H1 (cell line): ENCODE measurements around the gene PPP3CB. TPM values are rescaled to one million over a fixed set of nuclear protein-coding genes. Genes with fewer than 3 reads are reported as not detected.

Experiments used
- CTCF ChIA-PET: fragments of 300-600 bp; sonication (Branson Sonifier 250); formaldehyde crosslinking; loops from one replicate; lab custom pipeline; 2021; ENCODE audit not compliant: partially characterized antibody; lab: Charles Lee
- POLR2A ChIA-PET: fragments of 300-600 bp; sonication (Branson Sonifier 250); formaldehyde crosslinking; loops from one replicate; lab custom pipeline; 2021; ENCODE audit warnings: inconsistent platforms; ENCODE audit not compliant: partially characterized antibody; lab: Charles Lee
- DNase-seq, 2 experiments: peaks; one replicate each; pipeline versions ENCODE4 v3.0.0 to v3.0.0-alpha.2; 2010 to 2022; ENCODE audit warnings: low spot score in 2 of 2, low read depth in 1 of 2, mixed read lengths in 1 of 2
- FAIRE-seq: peaks from 2 replicates; lab custom pipeline; 2011; peaks lifted over from hg19 to GRCh38; lab: Jason Lieb, UNC
- H2AFZ ChIP-seq: 2 replicates; pipeline ENCODE4 v1.8.1; 2012; ENCODE audit warnings: low read length, inconsistent platforms
- H2AK5ac ChIP-seq: 2 replicates; pipeline ENCODE4 v1.6.1; 2013; ENCODE audit warnings: low read depth, low read length
- H2BK120ac ChIP-seq: replicated peaks from 2 replicates; pipeline ENCODE3; 2013; ENCODE audit warnings: low read depth, low read length, inconsistent platforms
- H2BK12ac ChIP-seq: 2 replicates; pipeline ENCODE4 v1.6.1; 2013; ENCODE audit warnings: low read depth, low read length
- H2BK15ac ChIP-seq: 2 replicates; pipeline ENCODE4 v1.6.1; 2013; ENCODE audit warnings: low read length
- H2BK20ac ChIP-seq: 2 replicates; pipeline ENCODE4 v1.6.1; 2013; ENCODE audit warnings: low read length
- H2BK5ac ChIP-seq: 2 replicates; pipeline ENCODE4 v1.6.1; 2013; ENCODE audit warnings: low read depth, low read length
- H3K14ac ChIP-seq: 2 replicates; pipeline ENCODE4 v1.6.1; 2013; ENCODE audit warnings: inconsistent platforms; ENCODE audit not compliant: insufficient read length
- H3K18ac ChIP-seq: 2 replicates; pipeline ENCODE4 v1.6.1; 2013; ENCODE audit warnings: low read length; ENCODE audit errors: extremely low read depth
- H3K23ac ChIP-seq: 2 replicates; pipeline ENCODE4 v1.6.1; 2013; ENCODE audit warnings: inconsistent platforms; ENCODE audit not compliant: insufficient read length
- H3K23me2 ChIP-seq: 2 replicates; pipeline ENCODE4 v1.6.1; 2013; ENCODE audit warnings: low read depth, low read length
- H3K27ac ChIP-seq: 2 replicates; pipeline ENCODE4 v1.6.1; 2011; ENCODE audit warnings: low read depth, low read length, inconsistent platforms
- H3K27me3 ChIP-seq, 4 experiments: replicated peaks in 1 of 4; 1 replicate in 1 of 4; 2 replicates in 3 of 4; pipeline versions ENCODE4 v1.6.1 to v1.8.1; 2011 to 2013; ENCODE audit warnings: low read length in 3 of 4, mild to moderate bottlenecking in 3 of 4, inconsistent platforms in 2 of 4, mixed read lengths in 2 of 4, moderate library complexity in 1 of 4; ENCODE audit not compliant: control insufficient read depth in 3 of 4, insufficient read depth in 3 of 4; ENCODE audit errors: extremely low read depth in 1 of 4
- H3K36me3 ChIP-seq, 4 experiments: 2 replicates each; pipeline versions ENCODE4 v1.6.1 to v1.8.1; 2011 to 2013; ENCODE audit warnings: mild to moderate bottlenecking in 4 of 4, low read length in 3 of 4, moderate library complexity in 2 of 4, control low read depth in 1 of 4, inconsistent platforms in 1 of 4; ENCODE audit not compliant: insufficient read depth in 4 of 4, control insufficient read depth in 2 of 4
- H3K4ac ChIP-seq: replicated peaks from 2 replicates; pipeline ENCODE3; 2013; ENCODE audit warnings: low read length, low read depth, mixed read lengths, inconsistent platforms; ENCODE audit not compliant: insufficient read length
- H3K4me1 ChIP-seq, 4 experiments: replicated peaks in 1 of 4; 1 replicate in 1 of 4; 2 replicates in 3 of 4; pipeline versions ENCODE4 v1.6.1 to v1.8.1; 2011 to 2013; ENCODE audit warnings: low read length in 3 of 4, inconsistent platforms in 2 of 4, mixed read lengths in 1 of 4; ENCODE audit not compliant: insufficient read depth in 4 of 4, control insufficient read depth in 3 of 4
- H3K4me2 ChIP-seq, 2 experiments: 2 replicates each; pipeline versions ENCODE4 v1.6.1 to v1.8.1; 2011 to 2013; ENCODE audit warnings: low read depth in 2 of 2, low read length in 2 of 2, control low read depth in 1 of 2, inconsistent platforms in 1 of 2, mild to moderate bottlenecking in 1 of 2; ENCODE audit not compliant: insufficient read depth in 1 of 2
- H3K4me3 ChIP-seq, 4 experiments: fragments of 200-600, 300-600 bp in 1 of 4; sonication (generic), shearing (Covaris generic), sonication (Bioruptor Twin) in 1 of 4; 2 replicates each; pipeline versions ENCODE4 v1.5.1 to v1.8.1; 2011 to 2016; ENCODE audit warnings: low read length in 4 of 4, low read depth in 3 of 4, control low read depth in 2 of 4, inconsistent platforms in 2 of 4, mild to moderate bottlenecking in 2 of 4, mixed read lengths in 1 of 4, moderate library complexity in 1 of 4; ENCODE audit not compliant: insufficient read depth in 2 of 4; ENCODE audit errors: extremely low read depth in 1 of 4
- H3K56ac ChIP-seq: replicated peaks from 2 replicates; pipeline ENCODE3; 2013; ENCODE audit warnings: low read depth, mild to moderate bottlenecking, mixed read lengths, low read length, inconsistent platforms; ENCODE audit not compliant: insufficient read length
- H3K79me1 ChIP-seq: 2 replicates; pipeline ENCODE4 v1.6.1; 2013; ENCODE audit warnings: low read depth, low read length, control low read depth
- H3K79me2 ChIP-seq, 2 experiments: 2 replicates each; pipeline versions ENCODE4 v1.6.1 to v1.8.1; 2012 to 2013; ENCODE audit warnings: low read length in 2 of 2, mild to moderate bottlenecking in 2 of 2, inconsistent platforms in 1 of 2; ENCODE audit not compliant: insufficient read depth in 2 of 2, control insufficient read depth in 1 of 2
- H3K9ac ChIP-seq, 4 experiments: replicated peaks in 1 of 4; 1 replicate in 1 of 4; 2 replicates in 3 of 4; pipeline versions ENCODE4 v1.6.1 to v1.8.1; 2011 to 2013; ENCODE audit warnings: low read depth in 3 of 4, low read length in 3 of 4, control low read depth in 2 of 4, mild to moderate bottlenecking in 2 of 4, moderate library complexity in 2 of 4, inconsistent platforms in 1 of 4; ENCODE audit errors: extremely low read depth in 1 of 4
- H3K9me3 ChIP-seq, 2 experiments: 2 replicates each; pipeline versions ENCODE4 v1.6.1 to v1.8.1; 2012 to 2013; ENCODE audit warnings: mild to moderate bottlenecking in 2 of 2, moderate library complexity in 2 of 2, control low read depth in 1 of 2, inconsistent platforms in 1 of 2, low read depth in 1 of 2, low read length in 1 of 2, mixed read lengths in 1 of 2; ENCODE audit not compliant: insufficient read depth in 2 of 2
- H4K20me1 ChIP-seq, 2 experiments: replicated peaks in 1 of 2; 2 replicates each; pipeline versions ENCODE3 to v1.8.1; 2011 to 2013; ENCODE audit warnings: inconsistent platforms in 2 of 2, low read length in 2 of 2, mild to moderate bottlenecking in 1 of 2; ENCODE audit not compliant: insufficient read depth in 2 of 2, control insufficient read depth in 1 of 2
- H4K5ac ChIP-seq: 2 replicates; pipeline ENCODE4 v1.6.1; 2013; ENCODE audit warnings: low read length, low read depth, mixed read lengths, inconsistent platforms; ENCODE audit not compliant: insufficient read length
- H4K8ac ChIP-seq: 2 replicates; pipeline ENCODE4 v1.8.0; 2013; ENCODE audit warnings: mild to moderate bottlenecking, moderate library complexity, low read length, inconsistent platforms; ENCODE audit not compliant: insufficient read depth; ENCODE audit errors: extremely low read depth
- H4K91ac ChIP-seq: replicated peaks from 2 replicates; pipeline ENCODE3; 2013; ENCODE audit warnings: low read length, mixed read lengths, inconsistent platforms; ENCODE audit not compliant: insufficient read length
- BACH1 ChIP-seq: IDR thresholded peaks from 2 replicates; pipeline ENCODE4 v1.6.1; 2012; ENCODE audit warnings: low read length, improper control_type of control experiment
- CBX8 ChIP-seq: fragments of 300-800, 300-1000 bp; sonication (generic); IDR thresholded peaks from 2 replicates; pipeline ENCODE4 v1.7.1; 2016; ENCODE audit warnings: low read depth, low read length, borderline replicate concordance
- CREB1 ChIP-seq: IDR thresholded peaks from 2 replicates; pipeline ENCODE4 v1.6.1; 2012; ENCODE audit warnings: inconsistent platforms
- FOSL1 ChIP-seq: IDR thresholded peaks from 2 replicates; pipeline ENCODE4 v1.6.1; 2011; ENCODE audit warnings: mild to moderate bottlenecking, low read depth, low read length, moderate library complexity; ENCODE audit not compliant: insufficient read depth
- HDAC6 ChIP-seq: IDR thresholded peaks from one replicate; pipeline ENCODE4 v1.7.1; 2012; ENCODE audit warnings: low read depth, mild to moderate bottlenecking, inconsistent platforms, low read length, moderate library complexity
- KDM4A ChIP-seq: IDR thresholded peaks from one replicate; pipeline ENCODE4 v1.7.1; 2012; ENCODE audit warnings: low read depth, mild to moderate bottlenecking, moderate library complexity, low read length, inconsistent platforms; ENCODE audit not compliant: severe bottlenecking
- KDM5A ChIP-seq: fragments of 200-600 bp; IDR thresholded peaks from 2 replicates; pipeline ENCODE4 v1.7.1; 2012; ENCODE audit warnings: mild to moderate bottlenecking, low read length, inconsistent platforms, mixed read lengths
- POU5F1 ChIP-seq: IDR thresholded peaks from 2 replicates; pipeline ENCODE4 v1.6.1; 2011; ENCODE audit warnings: low read depth, mild to moderate bottlenecking, low read length, moderate library complexity
- SAP30 ChIP-seq: fragments of 300-600 bp; sonication (generic); IDR thresholded peaks from 2 replicates; pipeline ENCODE4 v1.7.1; 2012; ENCODE audit warnings: low read length, moderate library complexity, mild to moderate bottlenecking, inconsistent platforms; ENCODE audit not compliant: insufficient read depth, insufficient replicate concordance
- SP1 ChIP-seq: IDR thresholded peaks from 2 replicates; pipeline ENCODE4 v1.6.1; 2011; ENCODE audit warnings: low read depth, low read length
- SRF ChIP-seq: IDR thresholded peaks from 2 replicates; pipeline ENCODE4 v1.6.1; 2011; ENCODE audit warnings: mild to moderate bottlenecking, low read depth, low read length, moderate library complexity
- TCF12 ChIP-seq: IDR thresholded peaks from 2 replicates; pipeline ENCODE4 v1.6.1; 2011; ENCODE audit warnings: low read depth, mild to moderate bottlenecking, low read length
- TEAD4 ChIP-seq: IDR thresholded peaks from 2 replicates; pipeline ENCODE4 v1.6.1; 2012; ENCODE audit warnings: low read depth, low read length, inconsistent platforms, mixed read lengths
- ZNF274 ChIP-seq: IDR thresholded peaks from 2 replicates; pipeline ENCODE4 v1.7.0; 2012; ENCODE audit warnings: low read length, borderline replicate concordance; ENCODE audit errors: extremely low read depth
- polyA plus RNA-seq, 7 experiments: library from polyadenylated mRNA; depleted of rRNA in 3 of 7; stranded (reverse) in 5 of 7; unstranded in 2 of 7; fragments of >200 nt in 5 of 7; fragments of 200-250 nt in 2 of 7; gene quantifications; 1 replicate in 5 of 7; 2 replicates in 1 of 7; 4 replicates in 1 of 7; pipeline versions ENCODE4 v1.2.1 to v1.2.3, GENCODE V29; 2011 to 2013; ENCODE audit warnings: missing spikeins in 2 of 7, mixed read lengths in 2 of 7
- total RNA-seq: library from RNA; stranded (reverse); fragmentation: NEBNext Ultra II Directional; extraction: Animal tissue kit (Norgen Biotek cat#: 25700); gene quantifications from 2 replicates; pipeline ENCODE4 v1.2.1, GENCODE V29; 2021
- TF ChIP-seq, protein P1 (sequence below): IDR thresholded peaks from 2 replicates; pipeline ENCODE4 v1.6.1; 2012; ENCODE audit warnings: low read length, inconsistent platforms

PPP3CB gene
- total and polyA plus RNA-seq, 2 of the 8 experiments (the other 6 are each of a cell fraction or from before 2014, with no cell fraction given), result 10.5 to 36.3 TPM

DNA sequence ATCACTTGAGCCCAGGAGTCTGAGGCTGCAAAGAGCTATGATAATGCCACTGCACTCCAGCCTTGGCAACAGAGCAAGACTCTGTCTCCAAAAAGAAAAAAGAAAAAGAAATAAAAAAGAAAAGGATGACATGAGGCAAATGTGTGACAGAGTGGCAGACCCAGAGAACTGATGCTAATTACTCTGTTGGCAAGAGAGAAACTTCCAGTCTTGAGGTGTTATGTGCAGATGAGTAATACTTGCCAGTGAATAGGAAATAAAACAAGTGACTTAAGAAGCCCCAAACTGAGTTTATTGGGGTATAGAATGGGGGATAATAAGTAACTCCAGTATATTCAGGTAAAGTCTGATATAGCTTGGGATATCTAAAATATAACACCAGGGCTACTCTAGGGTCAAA, 72.5 kb downstream of the PPP3CB start:
- Histone ChIP-seq H2AFZ (no peak overlapping the region), H3K27ac (no peak overlapping the region), H3K79me1 (no peaks in the 10 kb centered on the region), H2BK120ac (no peak overlapping the region), H3K4ac (no peak overlapping the region), H4K91ac (no peak overlapping the region), H3K36me3 (peaks cover 0 to 15% (median 3%) of the 10 kb centered on the region in 4 experiments; a peak in 4 of 8 replicates), H3K56ac (no peak overlapping the region), H2BK12ac (no peak overlapping the region), H3K4me1 (no peaks in the 10 kb centered on the region), H3K18ac (no peak overlapping the region), H4K5ac (no peak overlapping the region), H3K9me3 (no peaks in the 10 kb centered on the region), H4K20me1 (no peaks in the 10 kb centered on the region), H2BK20ac (no peak overlapping the region), H4K8ac (no peak overlapping the region), H3K4me3 (no peak overlapping the region), H3K4me2 (no peak overlapping the region), H3K23ac (no peak overlapping the region), H3K23me2 (no peaks in the 10 kb centered on the region), H3K9ac (no peak overlapping the region), H3K14ac (no peak overlapping the region), H2BK5ac (no peak overlapping the region), H3K79me2 (no peaks in the 10 kb centered on the region), H2BK15ac (no peak overlapping the region), H2AK5ac (no peak overlapping the region), H3K27me3 (no peaks in the 10 kb centered on the region)
- FAIRE-seq (no peak), DNase-seq (no peak)
- ChIA-PET CTCF (no interaction called here), POLR2A (interaction anchor here (0.6 to 4.7 kb wide), 2 partner anchors 9 to 29 kb away, joined by 3 to 17 read pairs; partner anchors contain the start of gene ANXA7)
- TF ChIP-seq TEAD4 (no peak), KDM4A (no peak), ZNF274 (no peak), CBX8 (no peak), SRF (no peak), HDAC6 (no peak), POU5F1 (no peak), BACH1 (no peak), TCF12 (no peak), CREB1 (no peak), SP1 (no peak), KDM5A (no peak), FOSL1 (no peak), SAP30 (no peak)
- TF ChIP-seq, protein P1, sequence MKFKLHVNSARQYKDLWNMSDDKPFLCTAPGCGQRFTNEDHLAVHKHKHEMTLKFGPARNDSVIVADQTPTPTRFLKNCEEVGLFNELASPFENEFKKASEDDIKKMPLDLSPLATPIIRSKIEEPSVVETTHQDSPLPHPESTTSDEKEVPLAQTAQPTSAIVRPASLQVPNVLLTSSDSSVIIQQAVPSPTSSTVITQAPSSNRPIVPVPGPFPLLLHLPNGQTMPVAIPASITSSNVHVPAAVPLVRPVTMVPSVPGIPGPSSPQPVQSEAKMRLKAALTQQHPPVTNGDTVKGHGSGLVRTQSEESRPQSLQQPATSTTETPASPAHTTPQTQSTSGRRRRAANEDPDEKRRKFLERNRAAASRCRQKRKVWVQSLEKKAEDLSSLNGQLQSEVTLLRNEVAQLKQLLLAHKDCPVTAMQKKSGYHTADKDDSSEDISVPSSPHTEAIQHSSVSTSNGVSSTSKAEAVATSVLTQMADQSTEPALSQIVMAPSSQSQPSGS, result no peak
